ENCODE data around the gene RPL3.
"Not testable (repeated sequence)": the region's sequence is repeated elsewhere in the genome, so short reads cannot be mapped to it uniquely, and the experiment has no call there.

Gene RPL3

DNA sequence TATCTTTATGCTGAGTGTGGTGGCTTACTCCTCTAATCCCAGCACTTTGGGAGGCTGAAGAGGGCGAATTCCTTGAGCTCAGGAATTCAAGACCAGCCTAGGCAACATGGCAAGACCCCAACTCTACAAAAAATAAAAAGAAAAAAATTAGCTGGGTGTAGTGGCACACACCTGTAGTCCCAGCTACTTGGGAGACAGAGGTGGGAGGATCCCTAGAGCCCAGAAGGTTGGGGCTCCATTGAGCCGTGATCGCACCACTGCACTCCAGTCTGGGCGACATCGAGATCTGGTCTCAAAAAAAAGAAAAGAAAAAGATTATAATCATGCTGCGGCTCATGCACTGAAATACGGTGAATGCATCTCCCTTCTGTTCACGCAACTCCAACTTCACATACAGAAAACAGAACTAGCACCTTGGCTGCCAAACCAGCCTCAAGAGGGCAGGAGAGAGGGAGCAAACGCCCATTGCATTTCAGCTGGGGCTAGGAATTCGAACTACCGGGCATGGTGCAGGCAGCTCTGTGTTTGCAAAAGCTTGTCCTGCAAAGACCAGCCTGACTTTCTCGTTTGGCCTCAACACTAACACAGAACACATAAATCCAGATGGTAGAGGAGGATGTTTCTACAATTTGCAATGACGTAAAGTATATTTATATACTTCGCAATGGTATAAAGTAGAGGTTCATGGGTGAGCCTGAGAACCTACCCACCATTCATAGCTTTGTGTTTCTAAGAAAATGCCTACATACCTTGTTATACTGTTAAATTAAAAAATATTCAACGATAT, 24.0 kb upstream of the RPL3 start:
- H3K4me3 ChIP-seq (ENCODE audit: low read depth, low read length), result no peak overlapping the region
- no peaks in the 10 kb centered on the region for H3K36me3 ChIP-seq
- peak; percentile 76 for DNase-seq
- TF ChIP-seq, protein P1, sequence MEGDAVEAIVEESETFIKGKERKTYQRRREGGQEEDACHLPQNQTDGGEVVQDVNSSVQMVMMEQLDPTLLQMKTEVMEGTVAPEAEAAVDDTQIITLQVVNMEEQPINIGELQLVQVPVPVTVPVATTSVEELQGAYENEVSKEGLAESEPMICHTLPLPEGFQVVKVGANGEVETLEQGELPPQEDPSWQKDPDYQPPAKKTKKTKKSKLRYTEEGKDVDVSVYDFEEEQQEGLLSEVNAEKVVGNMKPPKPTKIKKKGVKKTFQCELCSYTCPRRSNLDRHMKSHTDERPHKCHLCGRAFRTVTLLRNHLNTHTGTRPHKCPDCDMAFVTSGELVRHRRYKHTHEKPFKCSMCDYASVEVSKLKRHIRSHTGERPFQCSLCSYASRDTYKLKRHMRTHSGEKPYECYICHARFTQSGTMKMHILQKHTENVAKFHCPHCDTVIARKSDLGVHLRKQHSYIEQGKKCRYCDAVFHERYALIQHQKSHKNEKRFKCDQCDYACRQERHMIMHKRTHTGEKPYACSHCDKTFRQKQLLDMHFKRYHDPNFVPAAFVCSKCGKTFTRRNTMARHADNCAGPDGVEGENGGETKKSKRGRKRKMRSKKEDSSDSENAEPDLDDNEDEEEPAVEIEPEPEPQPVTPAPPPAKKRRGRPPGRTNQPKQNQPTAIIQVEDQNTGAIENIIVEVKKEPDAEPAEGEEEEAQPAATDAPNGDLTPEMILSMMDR (IDR thresholded peaks at IDR 0.05; ENCODE audit: low read depth, low read length), result peak; percentile 93
- no peaks in the 10 kb centered on the region for H3K27me3 ChIP-seq (ENCODE audit: insufficient read depth, low read depth, severe bottlenecking)
- H3K27ac ChIP-seq, result no peak overlapping the region
- no peaks in the 10 kb centered on the region for H3K9me3 ChIP-seq (ENCODE audit: severe bottlenecking)

DNA sequence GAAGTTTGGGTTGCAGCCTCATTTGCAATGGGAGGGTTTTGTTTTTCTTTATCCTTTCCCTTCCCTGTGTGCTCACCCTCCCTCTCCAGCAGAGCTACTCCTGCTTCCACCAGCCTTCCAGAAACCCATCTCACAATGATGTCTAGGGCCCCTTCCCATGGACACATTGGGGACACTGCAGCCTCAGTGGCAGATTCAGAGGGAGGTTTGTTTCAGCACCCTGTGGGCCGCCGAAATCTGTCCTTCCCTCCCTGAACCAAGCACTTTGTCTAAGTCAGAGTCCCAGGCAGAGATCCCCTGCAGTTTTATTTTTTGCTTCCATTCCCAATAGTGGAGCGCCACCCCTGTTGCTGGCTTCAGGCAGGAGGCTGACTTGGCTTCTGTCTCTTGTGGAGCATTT, 21.8 kb upstream of the RPL3 start:
- Histone ChIP-seq H3K9me3 (ENCODE audit: severe bottlenecking) (no peaks in the 10 kb centered on the region), H3K4me3 (ENCODE audit: low read depth, low read length) (no peak overlapping the region), H3K27ac (no peak overlapping the region), H3K27me3 (ENCODE audit: insufficient read depth, low read depth, severe bottlenecking) (no peaks in the 10 kb centered on the region), H3K36me3 (no peaks in the 10 kb centered on the region)
- DNase-seq, result no peak
- TF ChIP-seq, protein P1 (IDR thresholded peaks at IDR 0.05; ENCODE audit: low read depth, low read length), result no peak

DNA sequence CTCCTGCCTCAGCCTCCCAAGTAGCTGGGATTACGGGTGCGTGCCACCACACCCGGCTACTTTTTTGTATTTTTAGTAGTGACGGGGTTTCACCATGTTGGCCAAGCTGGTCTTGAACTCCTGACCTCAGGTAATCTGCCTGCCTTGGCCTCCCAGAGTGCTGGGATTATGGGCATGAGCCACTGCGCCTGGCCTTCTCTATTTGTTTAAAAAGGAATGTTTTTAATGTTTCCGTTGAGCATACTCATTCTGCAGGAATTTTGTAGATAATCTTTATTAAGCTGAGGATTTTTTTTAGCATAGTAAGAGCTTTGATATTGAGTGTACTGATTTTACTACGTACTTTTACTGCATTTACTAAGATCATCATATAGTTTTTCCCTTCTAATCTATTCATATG, 20.4 kb upstream of the RPL3 start:
- H3K9me3 ChIP-seq (ENCODE audit: severe bottlenecking); DNase-seq; H3K27ac ChIP-seq; H3K4me3 ChIP-seq (ENCODE audit: low read depth, low read length); H3K36me3 ChIP-seq; H3K27me3 ChIP-seq (ENCODE audit: insufficient read depth, low read depth, severe bottlenecking): not testable (repeated sequence)

DNA sequence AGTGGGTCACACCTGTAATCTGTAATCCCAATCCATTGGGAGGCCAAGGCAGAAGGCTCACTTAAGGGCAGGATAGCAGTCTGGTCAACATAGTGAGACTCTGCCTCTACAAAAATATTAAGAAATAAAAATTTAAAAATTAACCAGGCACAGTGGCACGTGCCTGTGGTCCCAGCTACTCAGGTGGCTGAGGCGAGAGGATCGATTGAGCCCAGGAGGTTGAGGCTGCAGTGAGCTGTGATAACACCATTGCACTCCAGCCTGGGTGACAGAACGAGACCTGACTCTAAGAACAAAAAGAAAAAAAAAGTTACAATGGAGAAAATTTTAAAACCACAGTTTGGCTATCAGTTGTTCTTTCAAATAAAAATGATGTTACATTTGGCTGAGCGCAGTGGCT, 17.0 kb upstream of the RPL3 start:
- Histone ChIP-seq H3K9me3 (ENCODE audit: severe bottlenecking) (no peaks in the 10 kb centered on the region), H3K27ac (no peak overlapping the region), H3K4me3 (ENCODE audit: low read depth, low read length) (no peak overlapping the region), H3K36me3 (no peaks in the 10 kb centered on the region), H3K27me3 (ENCODE audit: insufficient read depth, low read depth, severe bottlenecking) (no peaks in the 10 kb centered on the region)
- TF ChIP-seq, protein P1 (IDR thresholded peaks at IDR 0.05; ENCODE audit: low read depth, low read length), result no peak
- no peak for DNase-seq

DNA sequence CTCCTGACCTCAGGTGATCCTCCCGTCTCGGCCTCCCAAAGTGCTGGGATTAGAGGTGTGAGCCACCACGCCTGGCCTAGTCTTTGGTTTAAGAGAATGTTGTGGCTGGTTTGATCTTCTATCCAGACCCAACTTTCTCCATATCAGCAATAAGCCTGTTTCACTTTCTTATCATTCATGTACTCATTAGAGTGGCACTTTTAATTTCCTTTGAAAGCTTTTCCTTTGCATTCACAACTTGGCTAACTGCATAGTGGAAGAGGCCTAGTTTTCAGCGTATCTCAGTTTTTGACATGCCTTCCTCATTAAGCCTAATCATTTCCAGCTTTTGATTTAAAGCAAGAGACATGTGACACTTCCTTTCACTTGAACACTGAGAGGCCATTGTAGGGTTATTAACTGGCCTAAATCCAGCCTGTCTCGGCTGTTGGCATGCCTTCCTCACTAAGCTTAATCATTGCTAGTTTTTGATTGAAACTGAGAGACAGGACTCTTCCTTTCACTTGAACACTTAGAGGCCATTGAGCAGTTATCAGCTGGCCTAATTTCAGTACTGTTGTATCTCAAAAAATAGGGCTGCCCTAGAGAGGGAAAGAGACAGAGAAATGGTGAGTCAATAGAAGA, 13.1 kb upstream of the RPL3 start:
- TF ChIP-seq, protein P1 (IDR thresholded peaks at IDR 0.05; ENCODE audit: low read depth, low read length), result no peak
- no peak for DNase-seq

DNA sequence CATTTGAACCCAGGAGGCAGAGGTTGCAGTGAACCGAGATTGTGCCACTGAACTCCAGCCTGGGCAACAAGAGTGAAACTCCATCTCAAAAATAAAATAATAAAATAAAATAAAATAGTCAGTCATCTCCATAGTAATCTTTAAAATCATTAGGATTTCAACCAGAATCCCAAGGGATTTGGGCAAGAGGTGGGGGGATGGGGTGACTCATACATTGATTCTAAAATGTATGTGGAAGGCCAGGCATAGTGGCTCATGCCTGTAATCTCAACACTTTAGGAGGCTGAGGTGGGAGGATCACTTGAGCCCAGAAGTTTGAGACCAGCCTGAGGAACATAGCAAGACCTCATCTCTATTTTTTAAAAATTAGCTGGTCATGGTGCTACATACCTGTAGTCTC, 11.1 kb upstream of the RPL3 start:
- not testable (repeated sequence) for H3K4me3 ChIP-seq (ENCODE audit: low read depth, low read length); H3K9me3 ChIP-seq (ENCODE audit: severe bottlenecking); H3K27ac ChIP-seq; DNase-seq; H3K27me3 ChIP-seq (ENCODE audit: insufficient read depth, low read depth, severe bottlenecking); H3K36me3 ChIP-seq

More for the DNA sequence above, 13.1 kb upstream of the RPL3 start:
- no peaks in the 10 kb centered on the region for H3K36me3 ChIP-seq
- H3K27me3 ChIP-seq (ENCODE audit: insufficient read depth, low read depth, severe bottlenecking), result no peaks in the 10 kb centered on the region
- H3K4me3 ChIP-seq (ENCODE audit: low read depth, low read length), result no peak overlapping the region
- H3K27ac ChIP-seq, result no peak overlapping the region
- H3K9me3 ChIP-seq (ENCODE audit: severe bottlenecking), result no peaks in the 10 kb centered on the region

All from WERI-Rb-1 (cell line).